HEK293T (cell line): Measurements from ENCODE around the gene CANT1.

Experiments
- CTCF ChIA-PET: fragments of 350-600 bp; formaldehyde crosslinking; extraction: SDS; loops from one replicate; lab custom pipeline; 2021; ENCODE audit warnings: antibody characterized with exemption, inconsistent platforms; lab: Yijun Ruan, JAX
- POLR2A ChIA-PET: fragments of 350-600 bp; formaldehyde crosslinking; extraction: SDS; loops from one replicate; lab custom pipeline; 2020; ENCODE audit warnings: antibody characterized with exemption, inconsistent platforms; lab: Yijun Ruan, JAX
- DNase-seq: peaks from one replicate; pipeline ENCODE4 v3.0.0; 2012; ENCODE audit warnings: mixed read lengths; ENCODE audit errors: extremely low spot score
- ARNT ChIP-seq: fragments of 450-650 bp; IDR thresholded peaks from 2 replicates; pipeline ENCODE4 v1.6.1; 2017; ENCODE audit warnings: mild to moderate bottlenecking
- BHLHE40 ChIP-seq: fragments of 450-650 bp; IDR thresholded peaks from 2 replicates; pipeline ENCODE4 v1.6.1; 2016; ENCODE audit warnings: mild to moderate bottlenecking, moderate library complexity, borderline replicate concordance
- CTBP1 ChIP-seq: fragments of 450-650 bp; IDR thresholded peaks from 2 replicates; pipeline ENCODE4 v1.6.1; 2016; ENCODE audit warnings: borderline replicate concordance
- ELF4 ChIP-seq: fragments of 450-650 bp; IDR thresholded peaks from 2 replicates; pipeline ENCODE4 v1.6.1; 2017; ENCODE audit warnings: antibody characterized with exemption
- FOXA1 ChIP-seq: fragments of 450-650 bp; IDR thresholded peaks from 2 replicates; pipeline ENCODE4 v1.6.1; 2016; ENCODE audit warnings: mild to moderate bottlenecking
- FOXK2 ChIP-seq: fragments of 450-650 bp; IDR thresholded peaks from 2 replicates; pipeline ENCODE4 v1.6.1; 2016; ENCODE audit warnings: mild to moderate bottlenecking
- FOXM1 ChIP-seq: fragments of 450-650 bp; IDR thresholded peaks from 2 replicates; pipeline ENCODE4 v1.6.1; 2017; ENCODE audit warnings: mild to moderate bottlenecking, borderline replicate concordance
- HDGF ChIP-seq: fragments of 450-650 bp; IDR thresholded peaks from 2 replicates; pipeline ENCODE4 v1.6.1; 2017; ENCODE audit warnings: antibody characterized with exemption, borderline replicate concordance
- L3MBTL2 ChIP-seq: fragments of 450-650 bp; conservative IDR thresholded peaks from 2 replicates; pipeline ENCODE4 v1.6.1; 2016; ENCODE audit warnings: mild to moderate bottlenecking
- LEF1 ChIP-seq: fragments of 450-650 bp; IDR thresholded peaks from 2 replicates; pipeline ENCODE4 v1.6.1; 2017; ENCODE audit warnings: mild to moderate bottlenecking, borderline replicate concordance
- NFRKB ChIP-seq: fragments of 450-650 bp; IDR thresholded peaks from 2 replicates; pipeline ENCODE4 v1.6.1; 2016; ENCODE audit warnings: mild to moderate bottlenecking, moderate library complexity
- PKNOX1 ChIP-seq: fragments of 450-650 bp; IDR thresholded peaks from 2 replicates; pipeline ENCODE4 v1.6.1; 2016
- SP1 ChIP-seq: fragments of 450-650 bp; IDR thresholded peaks from 2 replicates; pipeline ENCODE4 v1.6.1; 2017
- SUZ12 ChIP-seq: fragments of 450-650 bp; IDR thresholded peaks from 2 replicates; pipeline ENCODE4 v1.6.1; 2016; ENCODE audit warnings: mild to moderate bottlenecking
- TARDBP ChIP-seq: fragments of 450-650 bp; IDR thresholded peaks from 2 replicates; pipeline ENCODE4 v1.6.1; 2016
- ZNF384 ChIP-seq: fragments of 450-650 bp; IDR thresholded peaks from 2 replicates; pipeline ENCODE4 v1.6.1; 2016

CANT1 gene

GRCh38 chr17:79045842-79046196, 36.3 kb upstream of the CANT1 start:
- ChIA-PET POLR2A (interaction anchor here (0.9 kb wide), 1 partner anchor 30 kb away, joined by 3 read pairs; no protein-coding TSS in a partner anchor), CTCF (interaction anchor here (0.5 to 1.6 kb wide), 16 partner anchors 9 to 346 kb away, joined by 3 to 12 read pairs (median 5); no protein-coding TSS in a partner anchor)
- TF ChIP-seq FOXA1 (no peak), TARDBP (no peak), L3MBTL2 (no peak), LEF1 (no peak), ZNF384 (no peak), SUZ12 (no peak), SP1 (no peak), ELF4 (no peak), HDGF (no peak), FOXM1 (no peak), FOXK2 (no peak), NFRKB (no peak), CTBP1 (no peak), BHLHE40 (no peak), ARNT (no peak), PKNOX1 (no peak)
- DNase-seq, result peak; percentile 88

- DNase-seq, result no peak
- TF ChIP-seq ARNT (no peak), PKNOX1 (no peak), ELF4 (no peak), HDGF (no peak), LEF1 (no peak), FOXA1 (no peak), SUZ12 (no peak), TARDBP (no peak), BHLHE40 (no peak), SP1 (no peak), L3MBTL2 (no peak), FOXK2 (no peak), CTBP1 (no peak), FOXM1 (no peak), NFRKB (no peak), ZNF384 (no peak)
- ChIA-PET CTCF (interaction anchor here (0.5 to 1.6 kb wide), 17 partner anchors 9 to 346 kb away, joined by 3 to 12 read pairs (median 5); no protein-coding TSS in a partner anchor), POLR2A (interaction anchor here (0.9 to 1.2 kb wide), 2 partner anchors 31 to 35 kb away, joined by 3 to 5 read pairs; partner anchors contain the start of gene CANT1)
Observed at GRCh38 chr17:79045001-79045729, 35.6 kb upstream of the CANT1 start.

- ChIA-PET CTCF (interaction anchor here (1.0 kb wide), 1 partner anchor 53 kb away, joined by 4 read pairs; no protein-coding TSS in a partner anchor), POLR2A (interaction anchor here (1.2 kb wide), 1 partner anchor 34 kb away, joined by 5 read pairs; the partner anchor contains the start of gene CANT1)
- TF ChIP-seq HDGF, result no peak
- no peak for TF ChIP-seq FOXK2
- no peak for TF ChIP-seq TARDBP
- TF ChIP-seq SP1, result no peak
- TF ChIP-seq ARNT, result no peak
- TF ChIP-seq CTBP1, result no peak
- no peak for DNase-seq
Observed at GRCh38 chr17:79044462-79044861, 34.9 kb upstream of the CANT1 start.

- TF ChIP-seq FOXK2, result no peak
- TF ChIP-seq FOXA1, result no peak
- no peak for TF ChIP-seq TARDBP
- no peak for TF ChIP-seq SUZ12
- TF ChIP-seq L3MBTL2, result no peak
- TF ChIP-seq PKNOX1, result no peak
- TF ChIP-seq SP1, result no peak
- no peak for DNase-seq
- ChIA-PET POLR2A (interaction anchor here (1.2 kb wide), 1 partner anchor 34 kb away, joined by 5 read pairs; the partner anchor contains the start of gene CANT1), CTCF (interaction anchor here (0.6 to 1.0 kb wide), 2 partner anchors 23 to 52 kb away, joined by 4 read pairs; no protein-coding TSS in a partner anchor)
Observed at GRCh38 chr17:79043931-79044320, 34.4 kb upstream of the CANT1 start.

- TF ChIP-seq ARNT (no peak), TARDBP (no peak), NFRKB (no peak), FOXK2 (no peak), SUZ12 (no peak), CTBP1 (no peak), FOXM1 (no peak), ZNF384 (no peak), SP1 (no peak), HDGF (no peak), LEF1 (no peak), L3MBTL2 (no peak), ELF4 (no peak), BHLHE40 (no peak), PKNOX1 (no peak), FOXA1 (no peak)
- ChIA-PET POLR2A (no interaction called here), CTCF (interaction anchor here (0.6 to 1.0 kb wide), 2 partner anchors 24 to 52 kb away, joined by 4 read pairs; no protein-coding TSS in a partner anchor)
- DNase-seq, result no peak
Observed at GRCh38 chr17:79043191-79043930, 33.8 kb upstream of the CANT1 start.
